ENCODE results near the gene UNKL. TPM values are rescaled to one million over a fixed set of nuclear protein-coding genes. Genes with fewer than 3 reads are reported as not detected.

The UNKL gene
- polyA plus RNA-seq, 1 experiment: 15.4 TPM

DNA sequence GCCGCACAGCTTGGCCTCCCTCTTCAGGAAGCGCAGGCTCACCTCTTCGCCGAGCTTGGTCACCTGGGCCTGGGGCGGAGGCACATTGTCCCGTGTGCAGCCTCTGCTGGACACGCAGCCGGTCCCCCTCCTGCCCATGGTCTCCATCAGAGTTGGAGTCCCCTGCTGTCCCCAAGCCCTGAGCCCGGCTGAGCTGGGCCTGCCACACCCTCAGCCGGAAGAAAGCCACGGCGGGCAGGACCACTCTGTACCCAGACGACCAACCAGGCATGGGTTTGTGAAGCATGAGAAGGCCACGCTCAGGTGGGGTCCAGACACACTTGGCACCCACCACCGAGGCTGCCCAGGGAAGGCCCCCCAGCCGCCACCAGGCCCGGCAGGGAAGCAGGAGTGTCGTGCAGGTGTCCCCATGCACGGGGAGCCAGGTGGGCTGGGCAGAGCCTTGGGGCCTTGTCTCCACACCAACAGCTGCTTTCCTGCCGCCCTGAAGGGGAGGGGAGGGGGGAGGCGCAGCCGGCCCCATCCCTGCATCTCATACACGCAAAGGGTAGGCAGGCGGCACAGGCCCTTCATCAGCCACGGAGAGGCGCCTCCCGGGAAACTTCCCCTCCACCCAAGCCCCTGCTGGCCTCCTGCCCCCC, 24.7 kb upstream of the UNKL start:
- Histone ChIP-seq H3K4me3 (ENCODE audit: low read depth, low read length) (no peak overlapping the region), H3K27me3 (ENCODE audit: control insufficient read depth, insufficient read depth, low read length) (no peaks in the 10 kb centered on the region), H3K36me3 (ENCODE audit: control insufficient read depth, insufficient read depth, low read length) (no peaks in the 10 kb centered on the region)
- TF ChIP-seq, protein P1, sequence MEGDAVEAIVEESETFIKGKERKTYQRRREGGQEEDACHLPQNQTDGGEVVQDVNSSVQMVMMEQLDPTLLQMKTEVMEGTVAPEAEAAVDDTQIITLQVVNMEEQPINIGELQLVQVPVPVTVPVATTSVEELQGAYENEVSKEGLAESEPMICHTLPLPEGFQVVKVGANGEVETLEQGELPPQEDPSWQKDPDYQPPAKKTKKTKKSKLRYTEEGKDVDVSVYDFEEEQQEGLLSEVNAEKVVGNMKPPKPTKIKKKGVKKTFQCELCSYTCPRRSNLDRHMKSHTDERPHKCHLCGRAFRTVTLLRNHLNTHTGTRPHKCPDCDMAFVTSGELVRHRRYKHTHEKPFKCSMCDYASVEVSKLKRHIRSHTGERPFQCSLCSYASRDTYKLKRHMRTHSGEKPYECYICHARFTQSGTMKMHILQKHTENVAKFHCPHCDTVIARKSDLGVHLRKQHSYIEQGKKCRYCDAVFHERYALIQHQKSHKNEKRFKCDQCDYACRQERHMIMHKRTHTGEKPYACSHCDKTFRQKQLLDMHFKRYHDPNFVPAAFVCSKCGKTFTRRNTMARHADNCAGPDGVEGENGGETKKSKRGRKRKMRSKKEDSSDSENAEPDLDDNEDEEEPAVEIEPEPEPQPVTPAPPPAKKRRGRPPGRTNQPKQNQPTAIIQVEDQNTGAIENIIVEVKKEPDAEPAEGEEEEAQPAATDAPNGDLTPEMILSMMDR (IDR thresholded peaks at IDR 0.05; ENCODE audit: insufficient read depth, low read depth, low read length): no peak
- ChIA-PET POLR2A (no interaction called here), CTCF (interaction anchor here (1.6 kb wide), 1 partner anchor 11 kb away, joined by 5 read pairs; no protein-coding TSS in a partner anchor)
- no peak for DNase-seq (ENCODE audit: low read depth)

DNA sequence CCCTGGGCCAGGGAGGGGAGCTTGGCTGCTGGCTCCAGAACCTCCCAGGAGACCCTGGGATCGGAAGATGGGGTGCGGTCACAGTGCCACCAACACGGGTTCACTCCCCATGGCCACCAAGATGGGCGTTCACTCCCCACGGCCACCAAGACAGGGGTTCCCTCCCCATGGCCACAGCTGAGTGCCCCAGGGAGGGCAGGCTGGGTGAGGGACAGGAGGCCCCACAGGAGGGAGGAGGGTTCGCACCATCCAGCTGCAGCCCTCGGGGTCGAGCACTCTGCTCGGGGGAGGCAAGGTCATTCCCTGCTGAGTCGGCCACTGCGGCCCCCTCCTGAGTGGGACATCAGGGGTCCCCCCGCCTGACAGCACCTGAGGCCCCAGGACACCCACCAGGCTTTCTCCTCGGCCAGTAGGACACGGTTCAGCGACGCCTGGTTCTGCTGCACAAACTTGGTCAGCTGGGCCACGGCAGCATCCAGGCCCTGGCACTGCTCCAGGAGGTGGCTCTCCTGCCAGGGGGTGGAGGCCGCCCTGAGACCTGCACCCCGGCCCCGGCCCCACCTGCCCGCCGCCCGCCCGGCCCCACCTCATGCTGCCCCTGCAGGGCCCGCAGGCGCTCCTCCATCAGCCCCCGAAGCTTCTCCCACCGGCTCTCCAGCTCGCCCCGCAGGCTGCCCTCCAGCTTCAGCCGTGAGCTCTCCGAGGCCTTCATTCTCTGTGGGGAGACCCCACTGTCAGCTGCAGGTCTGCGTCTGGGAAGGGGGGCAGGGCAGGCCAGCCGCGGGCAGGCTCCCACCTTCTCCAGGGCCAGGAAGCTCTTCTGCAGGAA, 23.9 kb upstream of the UNKL start:
- no peaks in the 10 kb centered on the region for H3K27me3 ChIP-seq (ENCODE audit: control insufficient read depth, insufficient read depth, low read length)
- no peak overlapping the region for H3K4me3 ChIP-seq (ENCODE audit: low read depth, low read length)
- CTCF ChIA-PET: interaction anchor here (1.6 kb wide), 1 partner anchor 10 kb away, joined by 5 read pairs; no protein-coding TSS in a partner anchor
- H3K36me3 ChIP-seq (ENCODE audit: control insufficient read depth, insufficient read depth, low read length): no peaks in the 10 kb centered on the region
- POLR2A ChIA-PET: no interaction called here
- TF ChIP-seq, protein P1 (IDR thresholded peaks at IDR 0.05; ENCODE audit: insufficient read depth, low read depth, low read length): no peak
- no peak for DNase-seq (ENCODE audit: low read depth)

DNA sequence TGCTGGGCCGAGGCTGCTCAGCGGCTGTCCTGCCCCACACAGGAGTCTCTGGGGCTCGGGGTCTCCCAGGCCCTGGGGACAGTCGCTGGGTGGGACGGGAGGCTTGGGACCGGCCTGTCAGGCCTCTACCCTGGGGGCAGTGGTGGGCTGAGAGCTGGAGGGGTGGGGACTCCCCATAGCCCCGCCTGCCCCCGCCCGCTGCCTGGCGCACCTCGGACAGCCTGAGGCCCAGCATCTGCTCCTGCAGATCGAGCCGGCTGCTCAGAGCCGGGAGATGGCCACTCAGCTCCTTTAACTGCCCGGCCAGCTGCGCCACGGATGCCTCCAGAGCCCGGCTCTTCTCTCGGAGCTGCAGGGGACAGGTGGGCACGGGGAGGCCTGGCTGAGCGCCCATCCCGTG, 23.1 kb upstream of the UNKL start:
- DNase-seq (ENCODE audit: low read depth): no peak
- no peak overlapping the region for H3K4me3 ChIP-seq (ENCODE audit: low read depth, low read length)
- no peaks in the 10 kb centered on the region for H3K36me3 ChIP-seq (ENCODE audit: control insufficient read depth, insufficient read depth, low read length)
- POLR2A ChIA-PET: interaction anchor here (0.6 kb wide), 1 partner anchor 11 kb away, joined by 3 read pairs; no protein-coding TSS in a partner anchor
- CTCF ChIA-PET: interaction anchor here (1.6 kb wide), 1 partner anchor 9 kb away, joined by 5 read pairs; no protein-coding TSS in a partner anchor
- TF ChIP-seq, protein P1 (IDR thresholded peaks at IDR 0.05; ENCODE audit: insufficient read depth, low read depth, low read length): no peak
- no peaks in the 10 kb centered on the region for H3K27me3 ChIP-seq (ENCODE audit: control insufficient read depth, insufficient read depth, low read length)

DNA sequence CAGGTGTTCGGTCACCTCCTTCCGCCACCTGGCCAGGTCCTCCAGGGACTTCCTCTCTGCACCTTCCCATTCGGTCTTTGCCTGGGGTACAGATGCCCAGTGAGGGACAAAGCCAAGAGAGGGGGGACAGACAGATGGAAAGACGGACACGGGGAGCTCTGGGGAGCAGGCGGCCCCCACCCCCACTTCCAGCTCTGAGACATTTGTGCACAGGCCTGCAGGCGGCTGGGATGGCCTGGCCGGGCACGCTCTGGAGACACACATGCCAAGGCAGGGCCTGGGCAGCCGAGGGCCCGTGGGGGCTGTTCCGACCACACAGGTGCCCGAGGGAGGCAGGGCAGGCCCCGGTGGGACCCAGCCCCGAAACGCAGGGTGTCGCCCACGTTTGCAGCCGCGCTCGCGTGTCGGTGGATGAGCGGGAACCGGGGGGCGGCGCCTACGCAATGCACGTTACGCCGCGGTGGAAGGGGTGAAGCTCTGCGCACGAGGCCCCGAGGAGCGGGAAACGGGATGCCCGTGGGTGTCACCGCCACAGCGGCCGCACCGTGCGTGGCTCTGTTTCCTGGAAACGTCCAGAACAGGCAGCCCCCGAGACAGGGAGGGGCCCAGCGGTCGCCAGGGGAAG, 22.3 kb upstream of the UNKL start:
- no peaks in the 10 kb centered on the region for H3K27me3 ChIP-seq (ENCODE audit: control insufficient read depth, insufficient read depth, low read length)
- H3K36me3 ChIP-seq (ENCODE audit: control insufficient read depth, insufficient read depth, low read length): no peaks in the 10 kb centered on the region
- ChIA-PET POLR2A (no interaction called here), CTCF (no interaction called here)
- no peak for DNase-seq (ENCODE audit: low read depth)
- no peak overlapping the region for H3K4me3 ChIP-seq (ENCODE audit: low read depth, low read length)
- TF ChIP-seq, protein P1 (IDR thresholded peaks at IDR 0.05; ENCODE audit: insufficient read depth, low read depth, low read length): no peak
